NCI-H748 treated with DMSO at 0.1 percent for 48 hours (cell line): ENCODE measurements around the gene OR2F2.

Experiments
- DNase-seq: peaks from one replicate; lab custom pipeline; 2025; lab: John Stamatoyannopoulos, UW

Gene OR2F2

GRCh38 chr7:143914938-143915652, 19.9 kb upstream of the OR2F2 start:
- DNase-seq, result no peak

- DNase-seq, result no peak
Observed at GRCh38 chr7:143924851-143925250, 10.2 kb upstream of the OR2F2 start.

- DNase-seq, result no peak
Observed at GRCh38 chr7:143929224-143929920, 5.7 kb upstream of the OR2F2 start.

GRCh38 chr7:143931739-143932138, 3.3 kb upstream of the OR2F2 start:
- DNase-seq, result no peak

- DNase-seq, result no peak
Observed at GRCh38 chr7:143936087-143937009, 1.3 kb downstream of the OR2F2 start.

GRCh38 chr7:143938379-143939243, 3.6 kb downstream of the OR2F2 start:
- no peak for DNase-seq

- DNase-seq, result no peak
Observed at GRCh38 chr7:143945423-143945822, 10.4 kb downstream of the OR2F2 start.

- no peak for DNase-seq
Observed at GRCh38 chr7:143947111-143947510, 12.1 kb downstream of the OR2F2 start.

- no peak for DNase-seq
Observed at GRCh38 chr7:143948733-143949132, 13.7 kb downstream of the OR2F2 start.

- DNase-seq, result no peak
Observed at GRCh38 chr7:143953421-143953820, 18.4 kb downstream of the OR2F2 start.

- DNase-seq, result no peak
Observed at GRCh38 chr7:143954135-143954534, 19.1 kb downstream of the OR2F2 start.

GRCh38 chr7:143954544-143954943, 19.5 kb downstream of the OR2F2 start, which contains the start of gene OR2F1:
Gene OR2F1, plus strand, starts transcription at chr7:143954844. Its CDS starts 5,127 bp downstream, at chr7:143959971.
- no peak for DNase-seq

- no peak for DNase-seq
Observed at GRCh38 chr7:143958781-143959180, 23.7 kb downstream of the OR2F2 start.

GRCh38 chr7:143960813-143961610, 26.0 kb downstream of the OR2F2 start:
- no peak for DNase-seq

GRCh38 chr7:143965280-143965679, 30.2 kb downstream of the OR2F2 start:
- DNase-seq, result no peak

- no peak for DNase-seq
Observed at GRCh38 chr7:143967398-143967797, 32.4 kb downstream of the OR2F2 start.

- DNase-seq, result no peak
Observed at GRCh38 chr7:143973870-143974416, 38.9 kb downstream of the OR2F2 start.

GRCh38 chr7:143974459-143974858, 39.4 kb downstream of the OR2F2 start:
- DNase-seq, result no peak

GRCh38 chr7:143975617-143976016, 40.6 kb downstream of the OR2F2 start:
- DNase-seq, result no peak

GRCh38 chr7:143978585-143978984, 43.6 kb downstream of the OR2F2 start:
- DNase-seq, result no peak
